HG02970 (cell line): ENCODE results near the gene COPS9.

Experiments
- ATAC-seq: cut with Tn5 transposase; IDR thresholded peaks from one replicate; pipeline ENCODE4 v1.9.1; 2021; ENCODE audit warnings: mild to moderate bottlenecking, moderate library complexity, moderate number of reproducible peaks; ENCODE audit not compliant: unreplicated experiment, low FRiP score

COPS9 gene

GRCh38 chr2:240121675-240122074 lies 14.4 kb downstream of the COPS9 start:
- ATAC-seq: no peak

- no peak for ATAC-seq
Measured at GRCh38 chr2:240121190-240121589, 14.9 kb downstream of the COPS9 start.

GRCh38 chr2:240114233-240114632 lies 21.9 kb downstream of the COPS9 start:
- no peak for ATAC-seq

DNA sequence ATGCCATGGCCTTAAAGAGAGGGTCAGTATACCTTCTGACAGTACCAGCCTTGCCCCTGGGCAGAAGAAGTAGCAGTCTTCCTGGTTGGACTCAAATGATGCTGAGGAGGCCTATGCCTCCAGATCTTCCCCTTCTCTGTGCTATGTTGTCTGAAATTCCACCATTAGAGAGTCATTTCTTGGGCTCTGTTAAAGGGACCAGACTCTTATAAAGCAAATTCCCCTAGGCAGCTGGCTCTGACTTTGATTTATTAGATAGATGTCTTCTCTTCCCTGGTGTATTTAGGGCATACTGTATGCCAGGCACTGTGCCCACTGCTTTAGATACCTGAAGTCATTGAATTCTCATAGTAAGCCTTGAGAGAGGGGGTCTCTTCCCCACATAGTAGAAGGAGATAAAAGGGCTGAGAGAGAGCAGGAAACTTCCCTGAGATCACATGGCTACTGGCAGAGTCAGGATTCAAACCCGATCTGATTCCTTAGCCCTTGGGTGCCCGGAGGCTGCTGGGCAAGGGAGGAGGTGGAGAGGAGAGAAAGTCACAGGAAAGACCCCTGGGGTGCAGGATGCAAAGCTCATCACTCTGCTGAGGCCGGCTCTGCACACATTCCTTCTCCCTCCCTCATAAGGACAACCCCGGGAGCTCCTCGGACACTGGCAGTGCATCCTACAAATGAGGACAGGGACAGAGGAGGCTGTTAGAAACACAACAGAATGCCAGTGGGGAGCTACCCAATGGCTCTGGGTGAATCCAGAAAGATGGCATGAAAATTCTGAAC lies 23.0 kb downstream of the COPS9 start:
- ATAC-seq: no peak

GRCh38 chr2:240111253-240111652 lies 24.9 kb downstream of the COPS9 start:
- ATAC-seq: no peak

GRCh38 chr2:240109386-240109785 lies 26.7 kb downstream of the COPS9 start:
- no peak for ATAC-seq

DNA sequence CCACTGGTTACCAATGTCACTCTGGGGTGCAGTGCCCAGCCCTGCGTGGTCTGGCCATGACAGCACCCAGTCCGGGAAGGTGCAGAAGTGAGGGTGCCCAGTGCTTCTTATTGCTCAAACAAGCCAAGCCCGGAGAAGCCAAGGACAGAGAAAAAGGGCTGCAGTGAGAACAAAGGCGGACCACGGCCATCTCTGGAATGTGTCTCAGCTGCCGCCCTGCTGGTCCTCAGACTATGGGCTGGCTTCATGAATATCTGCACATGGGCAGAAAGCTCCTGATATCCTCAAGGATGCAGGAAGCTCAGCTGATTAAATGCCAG lies 28.7 kb downstream of the COPS9 start:
- no peak for ATAC-seq

- no peak for ATAC-seq
Measured at GRCh38 chr2:240106765-240107476, 29.2 kb downstream of the COPS9 start.

DNA sequence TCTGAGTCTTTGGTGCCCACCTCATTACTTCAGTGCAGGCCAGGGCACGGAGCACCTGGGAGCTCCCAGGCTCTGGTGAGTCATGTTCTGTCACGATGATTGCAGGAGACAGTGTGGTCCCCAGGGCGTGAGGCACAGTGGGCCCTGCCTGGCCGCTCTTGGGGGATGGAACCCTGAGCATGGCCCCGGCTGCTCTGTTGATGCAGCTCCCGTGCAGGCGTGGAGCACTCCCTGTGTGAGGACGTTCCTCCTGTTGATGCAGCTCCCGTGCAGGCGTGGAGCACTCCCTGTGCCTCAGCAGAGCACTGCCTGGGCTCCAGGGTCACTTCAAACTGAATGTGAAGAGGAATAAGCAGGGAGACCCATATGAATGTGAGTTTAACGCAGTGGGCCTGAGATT lies 30.1 kb downstream of the COPS9 start:
- ATAC-seq: no peak

- ATAC-seq: no peak
Measured at GRCh38 chr2:240103136-240103535, 33.0 kb downstream of the COPS9 start.

DNA sequence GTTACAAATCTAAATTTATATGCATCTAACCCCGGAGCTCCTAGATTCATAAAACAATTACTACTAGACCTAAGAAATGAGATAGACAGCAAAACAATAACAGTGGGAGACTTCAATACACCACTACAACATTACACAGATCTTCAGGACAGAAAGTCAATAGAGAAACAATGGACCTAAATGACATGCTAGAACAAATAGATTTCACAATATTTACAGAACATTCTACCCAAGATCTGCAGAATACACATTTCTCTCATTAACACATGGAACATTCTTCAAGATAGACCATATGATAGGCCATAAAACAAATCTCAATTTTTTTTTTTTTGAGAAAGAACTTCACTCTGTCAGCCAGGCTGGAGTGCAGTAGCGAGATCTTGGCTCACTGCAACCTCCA lies 37.8 kb downstream of the COPS9 start:
- no peak for ATAC-seq

- no peak for ATAC-seq
Measured at GRCh38 chr2:240095556-240096523, 40.3 kb downstream of the COPS9 start.

DNA sequence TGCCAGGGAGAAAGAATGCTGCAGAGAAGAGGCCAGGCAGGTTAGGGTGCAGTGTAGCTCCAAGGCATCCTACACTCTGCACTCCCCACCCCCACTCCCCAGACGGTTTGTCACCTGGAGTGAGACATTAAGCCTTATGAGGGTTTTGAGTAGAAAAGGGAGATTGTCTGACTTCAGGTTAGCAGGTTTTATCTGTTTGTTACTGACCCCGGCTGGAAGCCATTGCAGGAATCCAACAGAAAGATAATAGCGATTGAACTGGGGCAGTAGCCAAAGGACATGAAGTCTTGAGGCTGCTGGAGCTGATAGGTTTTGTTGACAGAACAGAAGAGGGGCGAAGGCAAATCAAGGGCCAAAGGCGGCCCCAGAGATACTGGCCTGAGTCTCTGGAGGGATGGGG lies 46.8 kb downstream of the COPS9 start:
- no peak for ATAC-seq

- ATAC-seq: no peak
Measured at GRCh38 chr2:240086563-240086962, 49.5 kb downstream of the COPS9 start.
